ENCODE data around the gene PXN.
A peak's percentile ranks its signal among the peaks of the same experiment; 100 is the strongest.

- TF ChIP-seq CTCF (IDR thresholded peaks at IDR 0.05 in 8 of 11, conservative IDR thresholded peaks at IDR 0.05 in 3 of 11) (no peak), POLR2A (IDR thresholded peaks at IDR 0.05) (no peak), POLR2AphosphoS5 (IDR thresholded peaks at IDR 0.05) (peak; percentile 20 to 90 (median 87))
Observed at GRCh38 chr12:120240495-120240833, 25.1 kb downstream of the PXN start.
